Endothelial cell of umbilical vein (primary cell): ENCODE measurements around the gene KIF26A.
"Not testable (repeated sequence)": the region's sequence is repeated elsewhere in the genome, so short reads cannot be mapped to it uniquely, and the experiment has no call there.

ENCODE experiments used
- EZH2 ChIP-seq: IDR thresholded peaks from 2 replicates; pipeline ENCODE4 v1.6.1; 2012; ENCODE audit warnings: borderline replicate concordance, low read depth, mild to moderate bottlenecking, moderate library complexity, low read length, inconsistent platforms; ENCODE audit not compliant: severe bottlenecking
- FOS ChIP-seq: IDR thresholded peaks from 2 replicates; pipeline ENCODE4 v1.6.1; 2011; ENCODE audit warnings: mild to moderate bottlenecking, low read length, moderate library complexity, borderline replicate concordance; ENCODE audit not compliant: insufficient read depth
- JUN ChIP-seq: IDR thresholded peaks from 2 replicates; pipeline ENCODE4 v1.6.1; 2011; ENCODE audit warnings: borderline replicate concordance, low read depth; ENCODE audit not compliant: insufficient read length, insufficient read depth
- MAX ChIP-seq: IDR thresholded peaks from 2 replicates; pipeline ENCODE4 v1.6.1; 2011; ENCODE audit not compliant: insufficient read depth, insufficient read length
- MYC ChIP-seq: IDR thresholded peaks from one replicate; pipeline ENCODE4 v1.6.1; 2011; ENCODE audit warnings: mild to moderate bottlenecking, low read depth, low read length
- POLR2A ChIP-seq: IDR thresholded peaks from 2 replicates; pipeline ENCODE4 v1.6.1; 2012; ENCODE audit warnings: low read depth, mild to moderate bottlenecking, control low read depth, low read length
- POLR2AphosphoS5 ChIP-seq: IDR thresholded peaks from 2 replicates; pipeline ENCODE4 v1.6.1; 2012; ENCODE audit warnings: low read depth, mild to moderate bottlenecking, control low read depth, low read length, moderate library complexity; ENCODE audit not compliant: insufficient read depth
- TF ChIP-seq, protein P1 (sequence below), 2 donors: IDR thresholded peaks; 1 replicate in 1 of 2; 2 replicates in 1 of 2; pipeline ENCODE4 v1.5.1; 2011; ENCODE audit warnings: low read length in 2 of 2, mild to moderate bottlenecking in 2 of 2, moderate library complexity in 2 of 2, control low read depth in 1 of 2, inconsistent platforms in 1 of 2, low read depth in 1 of 2; ENCODE audit not compliant: insufficient read depth in 1 of 2; ENCODE audit errors: extremely low read depth in 1 of 2

DNA sequence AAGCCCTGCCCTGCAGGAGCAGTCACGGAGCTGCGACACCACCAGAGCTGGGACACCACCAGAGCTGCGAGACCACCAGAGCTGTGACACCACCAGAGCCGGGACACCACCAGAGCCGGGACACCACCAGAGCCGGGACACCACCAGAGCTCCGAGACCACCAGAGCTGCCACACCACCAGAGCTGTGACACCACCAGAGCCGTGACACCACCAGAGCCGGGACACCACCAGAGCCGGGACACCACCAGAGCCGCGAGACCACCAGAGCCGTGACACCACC is 69.6 kb downstream of the KIF26A start:
- TF ChIP-seq POLR2A, MAX, POLR2AphosphoS5, EZH2, FOS, MYC, JUN: not testable (repeated sequence)
- TF ChIP-seq, protein P1, sequence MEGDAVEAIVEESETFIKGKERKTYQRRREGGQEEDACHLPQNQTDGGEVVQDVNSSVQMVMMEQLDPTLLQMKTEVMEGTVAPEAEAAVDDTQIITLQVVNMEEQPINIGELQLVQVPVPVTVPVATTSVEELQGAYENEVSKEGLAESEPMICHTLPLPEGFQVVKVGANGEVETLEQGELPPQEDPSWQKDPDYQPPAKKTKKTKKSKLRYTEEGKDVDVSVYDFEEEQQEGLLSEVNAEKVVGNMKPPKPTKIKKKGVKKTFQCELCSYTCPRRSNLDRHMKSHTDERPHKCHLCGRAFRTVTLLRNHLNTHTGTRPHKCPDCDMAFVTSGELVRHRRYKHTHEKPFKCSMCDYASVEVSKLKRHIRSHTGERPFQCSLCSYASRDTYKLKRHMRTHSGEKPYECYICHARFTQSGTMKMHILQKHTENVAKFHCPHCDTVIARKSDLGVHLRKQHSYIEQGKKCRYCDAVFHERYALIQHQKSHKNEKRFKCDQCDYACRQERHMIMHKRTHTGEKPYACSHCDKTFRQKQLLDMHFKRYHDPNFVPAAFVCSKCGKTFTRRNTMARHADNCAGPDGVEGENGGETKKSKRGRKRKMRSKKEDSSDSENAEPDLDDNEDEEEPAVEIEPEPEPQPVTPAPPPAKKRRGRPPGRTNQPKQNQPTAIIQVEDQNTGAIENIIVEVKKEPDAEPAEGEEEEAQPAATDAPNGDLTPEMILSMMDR (IDR thresholded peaks at IDR 0.05; ENCODE audit: extremely low read depth in 1 of 2, insufficient read depth in 1 of 2, low read depth in 1 of 2, low read length in 2 of 2) = not testable (repeated sequence)
